ENCODE results near the gene DNASE1L3.

DNA sequence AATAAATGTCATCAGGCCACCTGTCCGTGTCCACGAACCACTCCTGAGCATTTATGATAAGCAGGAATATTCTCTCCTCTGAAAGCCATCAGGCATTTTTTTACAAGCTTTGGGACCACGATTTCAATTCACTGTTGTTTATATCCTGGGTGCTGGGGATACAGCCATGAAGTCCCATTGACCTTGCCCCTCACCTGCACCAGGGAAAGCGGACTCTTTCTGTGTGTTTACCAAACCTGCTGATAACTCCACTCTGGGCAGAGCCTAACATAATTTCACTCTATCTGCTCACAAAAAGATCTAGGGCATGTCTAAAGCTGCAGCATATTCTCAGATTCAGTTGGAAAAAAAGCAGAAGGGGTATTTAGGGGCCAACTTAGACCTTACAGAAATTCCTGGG is 4.8 kb downstream of the DNASE1L3 start:
- no peak for TF ChIP-seq CTCF (IDR thresholded peaks at IDR 0.05; ENCODE audit: insufficient read depth, low read length, poor library complexity, severe bottlenecking)
- no peak for TF ChIP-seq EZH2phosphoT487 (conservative IDR thresholded peaks at IDR 0.05; ENCODE audit: low read length)
